Measurements from ENCODE around the gene FOXP1.

- TF ChIP-seq CTCF (IDR thresholded peaks at IDR 0.05; ENCODE audit: low read length), result no peak
- no peak for TF ChIP-seq EZH2 (IDR thresholded peaks at IDR 0.05; ENCODE audit: borderline replicate concordance, low read length)
These were observed 495.4 kb downstream of the FOXP1 start for GRCh38 chr3:71088019-71088708.
